Activated CD4-positive, alpha-beta T cell treated with anti-CD3 and anti-CD28 coated beads, Interleukin-2, amount 50 U/mL, for 1 hour (primary cell): ENCODE data around the gene MARCHF2.
"Not testable (repeated sequence)": the region's sequence is repeated elsewhere in the genome, so short reads cannot be mapped to it uniquely, and the experiment has no call there.

Source experiments
- DNase-seq: peaks from one replicate; pipeline ENCODE4 v3.0.0-alpha.2; 2020

Gene MARCHF2

GRCh38 chr19:8387688-8388611 is 25.2 kb upstream of the MARCHF2 start:
- no peak for DNase-seq

- DNase-seq = no peak
Observed at GRCh38 chr19:8388612-8388958, 24.5 kb upstream of the MARCHF2 start.

- peak; percentile 96 for DNase-seq
Observed at GRCh38 chr19:8389891-8390616, 23.1 kb upstream of the MARCHF2 start, which contains the start of gene RAB11B. Gene RAB11B (plus strand): TSS chr19:8390360. CDS start chr19:8390417, 57 bp downstream.

GRCh38 chr19:8390617-8390981 is 22.5 kb upstream of the MARCHF2 start:
- peak; percentile 92 for DNase-seq

GRCh38 chr19:8391198-8392016 is 21.7 kb upstream of the MARCHF2 start:
- DNase-seq = no peak

GRCh38 chr19:8392017-8392591 is 21.0 kb upstream of the MARCHF2 start:
- DNase-seq = no peak

- DNase-seq = no peak
Observed at GRCh38 chr19:8393192-8393870, 19.8 kb upstream of the MARCHF2 start.

- no peak for DNase-seq
Observed at GRCh38 chr19:8393871-8394250, 19.2 kb upstream of the MARCHF2 start.

GRCh38 chr19:8395621-8396082 is 17.5 kb upstream of the MARCHF2 start:
- no peak for DNase-seq

GRCh38 chr19:8396185-8396562 is 16.9 kb upstream of the MARCHF2 start:
- DNase-seq = no peak

- DNase-seq = peak; percentile 70
Observed at GRCh38 chr19:8396563-8397203, 16.4 kb upstream of the MARCHF2 start.

- DNase-seq = no peak
Observed at GRCh38 chr19:8397271-8397670, 15.8 kb upstream of the MARCHF2 start.

- no peak for DNase-seq
Observed at GRCh38 chr19:8397746-8398310, 15.3 kb upstream of the MARCHF2 start.

- no peak for DNase-seq
Observed at GRCh38 chr19:8398311-8398771, 14.8 kb upstream of the MARCHF2 start.

- no peak for DNase-seq
Observed at GRCh38 chr19:8399681-8400188, 13.4 kb upstream of the MARCHF2 start.

GRCh38 chr19:8401981-8402411 is 11.1 kb upstream of the MARCHF2 start:
- no peak for DNase-seq

- no peak for DNase-seq
Observed at GRCh38 chr19:8403098-8403819, 9.8 kb upstream of the MARCHF2 start.

- DNase-seq = no peak
Observed at GRCh38 chr19:8403820-8404109, 9.3 kb upstream of the MARCHF2 start.

- no peak for DNase-seq
Observed at GRCh38 chr19:8404391-8405151, 8.5 kb upstream of the MARCHF2 start.

GRCh38 chr19:8410718-8411117 is 2.4 kb upstream of the MARCHF2 start:
- DNase-seq = not testable (repeated sequence)
